Ecto neural progenitor cell (in vitro differentiated cells): ENCODE data around the gene BTRC.
"Not testable (repeated sequence)": the region's sequence is repeated elsewhere in the genome, so short reads cannot be mapped to it uniquely, and the experiment has no call there.

Source experiments
- DNase-seq: peaks from one replicate; pipeline ENCODE4 v3.0.0-alpha.2; 2018; ENCODE audit warnings: low spot score

Gene BTRC

DNA sequence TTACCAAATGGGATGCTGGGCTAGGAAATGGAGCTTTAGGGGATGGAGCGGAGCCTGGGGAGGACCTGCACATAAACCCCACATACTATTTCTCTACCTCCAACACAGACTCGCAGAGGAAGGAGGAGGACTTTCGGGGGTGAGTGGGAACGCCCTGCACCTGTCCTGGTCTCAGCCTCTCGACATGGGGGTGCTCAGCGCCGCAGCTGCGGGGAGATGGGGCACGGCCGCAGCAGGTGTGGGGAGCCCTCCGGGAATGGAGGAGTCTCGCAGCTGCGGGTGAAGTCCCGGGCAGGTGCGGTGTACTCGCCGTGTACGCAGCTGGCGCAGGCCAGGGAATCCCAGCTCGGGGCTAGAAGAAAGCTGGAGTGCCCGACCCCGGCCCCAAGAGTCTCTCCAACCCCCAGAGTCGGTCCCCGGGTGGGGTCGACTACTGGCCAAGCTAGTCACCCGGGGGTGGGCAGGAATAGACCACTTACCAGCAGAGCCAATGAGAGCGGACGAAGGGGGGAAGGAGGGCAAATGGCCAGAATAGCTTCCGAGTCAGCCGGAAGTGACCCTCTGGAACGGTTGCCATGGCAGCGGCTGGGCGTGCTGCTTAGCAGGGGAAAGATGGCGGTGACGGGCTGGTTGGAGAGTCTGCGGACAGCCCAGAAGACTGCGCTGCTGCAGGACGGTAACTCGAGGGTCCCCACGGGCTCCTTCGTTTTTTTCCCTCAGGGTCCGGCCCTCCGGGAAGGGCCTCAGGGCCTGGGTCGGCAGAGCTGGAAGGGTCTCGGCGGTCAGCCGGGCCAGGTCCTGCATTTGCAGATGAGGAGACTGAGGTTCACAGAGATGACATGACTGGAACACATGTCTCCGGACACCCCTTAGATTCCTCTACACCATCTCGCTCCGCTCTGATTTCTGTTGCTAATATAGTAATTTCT lies 234.0 kb downstream of the BTRC start, which contains the start of the genes DPCD and POLL:
Gene DPCD, plus strand, starts transcription at position 597 of the 929 bp plus-strand sequence. Its CDS starts 16 bp downstream, at position 613.
Gene POLL, minus strand, starts transcription at position 533 of the 929 bp plus-strand sequence. CDS start 897 bp downstream, outside the sequence.
- peak; percentile 96 for DNase-seq

DNA sequence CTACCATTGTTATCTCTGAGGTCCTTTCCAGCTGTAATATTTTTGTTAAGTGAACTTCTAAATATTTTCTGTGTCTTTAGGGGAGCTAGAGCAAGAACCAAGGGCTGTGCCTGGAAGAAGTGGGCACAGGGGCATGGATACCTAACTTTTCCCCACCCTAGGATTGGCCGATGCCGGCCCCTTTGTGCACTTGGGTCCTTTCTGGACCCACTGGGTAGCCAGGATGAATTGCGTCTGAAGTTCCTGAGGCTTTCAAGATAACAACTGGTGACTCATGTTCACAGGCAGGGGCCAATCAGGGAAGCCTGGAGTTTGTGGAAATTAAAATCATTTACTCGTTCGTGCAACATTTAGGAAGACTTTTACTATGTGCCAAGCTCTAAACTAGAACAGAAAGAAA lies 234.9 kb downstream of the BTRC start:
- DNase-seq: no peak

DNA sequence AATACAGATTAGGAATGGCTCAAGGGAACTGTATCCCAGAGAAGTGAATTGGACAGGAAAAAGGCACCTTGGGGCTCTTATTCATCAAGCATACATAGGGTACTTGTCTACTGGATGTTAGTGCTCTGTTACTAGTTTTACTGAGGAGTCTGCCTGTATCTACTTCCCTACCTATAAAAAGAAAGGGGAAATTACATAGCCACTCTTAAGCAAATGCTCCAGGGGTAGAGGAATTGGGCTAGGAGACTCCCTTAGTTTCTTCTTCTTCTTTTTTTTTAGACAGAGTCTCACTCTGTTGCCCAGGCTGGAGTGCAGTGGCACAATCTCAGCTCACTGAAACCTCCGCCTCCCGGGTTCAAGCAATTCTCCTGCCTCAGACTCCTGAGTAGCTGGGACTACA lies 239.4 kb downstream of the BTRC start:
- DNase-seq: not testable (repeated sequence)

GRCh38 chr10:101595591-101596433 lies 241.8 kb downstream of the BTRC start:
- DNase-seq: no peak

GRCh38 chr10:101597091-101597900 lies 243.3 kb downstream of the BTRC start:
- peak; percentile 73 for DNase-seq

- DNase-seq: no peak
These were observed 247.6 kb downstream of the BTRC start for GRCh38 chr10:101601541-101601940.

GRCh38 chr10:101602761-101603398 lies 248.9 kb downstream of the BTRC start:
- DNase-seq: peak; percentile 90
